ENCODE measurements around the gene CDH15.
A peak's percentile ranks its signal among the peaks of the same experiment; 100 is the strongest.

CDH15 gene

GRCh38 chr16:89201439-89202377, 30.2 kb downstream of the CDH15 start:
- peak; percentile 74 for DNase-seq

- DNase-seq, result no peak
Measured at GRCh38 chr16:89202422-89203215, 31.1 kb downstream of the CDH15 start.

- DNase-seq, result no peak
Measured at GRCh38 chr16:89207993-89208392, 36.4 kb downstream of the CDH15 start.

- DNase-seq, result no peak
Measured at GRCh38 chr16:89209522-89210044, 38.0 kb downstream of the CDH15 start.

GRCh38 chr16:89210165-89210903, 38.8 kb downstream of the CDH15 start:
- no peak for DNase-seq

- no peak for DNase-seq
Measured at GRCh38 chr16:89210904-89211515, 39.5 kb downstream of the CDH15 start.

- peak; percentile 77 for DNase-seq
Measured at GRCh38 chr16:89216315-89217137, 45.0 kb downstream of the CDH15 start.

- DNase-seq, result no peak
Measured at GRCh38 chr16:89217138-89217387, 45.5 kb downstream of the CDH15 start.

- peak; percentile 82 for DNase-seq
Measured at GRCh38 chr16:89217388-89218191, 46.0 kb downstream of the CDH15 start, which contains the start of gene ZNF778. TSS of gene ZNF778 (plus strand) at chr16:89217703. CDS start at chr16:89221128, 3,425 bp downstream.

GRCh38 chr16:89219365-89219764, 47.8 kb downstream of the CDH15 start:
- DNase-seq, result no peak

- DNase-seq, result no peak
Measured at GRCh38 chr16:89221604-89222003, 50.1 kb downstream of the CDH15 start.

GRCh38 chr16:89222931-89223330, 51.4 kb downstream of the CDH15 start:
- no peak for DNase-seq

- no peak for DNase-seq
Measured at GRCh38 chr16:89224665-89225064, 53.1 kb downstream of the CDH15 start.

GRCh38 chr16:89230255-89230654, 58.7 kb downstream of the CDH15 start:
- DNase-seq, result no peak

- DNase-seq, result no peak
Measured at GRCh38 chr16:89232107-89232506, 60.6 kb downstream of the CDH15 start.

- DNase-seq, result no peak
Measured at GRCh38 chr16:89233678-89234490, 62.3 kb downstream of the CDH15 start.

GRCh38 chr16:89237733-89238132, 66.2 kb downstream of the CDH15 start:
- DNase-seq, result no peak

- DNase-seq, result peak; percentile 95
Measured at GRCh38 chr16:89241187-89242007, 69.8 kb downstream of the CDH15 start.

GRCh38 chr16:89242795-89243200, 71.2 kb downstream of the CDH15 start:
- no peak for DNase-seq
